PC-3 (cell line): ENCODE results near the gene EN2. TPM values are rescaled to one million over a fixed set of nuclear protein-coding genes. Genes with fewer than 3 reads are reported as not detected.

ENCODE experiments used
- ATAC-seq: fragments of 200-7000 bp; cut with Tn5 transposase; 2 replicates; pipeline ENCODE4 v1.9.1; 2020; ENCODE audit warnings: mild to moderate bottlenecking, moderate library complexity
- BruUV-seq: library from RNA; stranded (reverse); fragments of 400-500 nt; replicated peaks from 2 replicates; lab custom pipeline; 2021; lab: Mats Ljungman, UMichigan
- CTCF ChIA-PET: fragments of 300-600 bp; sonication (Branson Sonifier 250); formaldehyde crosslinking; loops from one replicate; lab custom pipeline; 2022; ENCODE audit warnings: antibody characterized with exemption; lab: Charles Lee
- POLR2A ChIA-PET: fragments of 300-600 bp; sonication (Branson Sonifier 250); formaldehyde crosslinking; loops from one replicate; lab custom pipeline; 2022; ENCODE audit warnings: antibody characterized with exemption; ENCODE audit not compliant: unreplicated experiment; lab: Charles Lee
- DNase-seq: peaks from one replicate; pipeline ENCODE4 v3.0.0-alpha.2; 2015
- H2AFZ ChIP-seq: fragments of 300-600 bp; sonication (generic); 2 replicates; pipeline ENCODE4 v1.6.0; 2016; ENCODE audit warnings: antibody characterized with exemption, low read length
- H3F3A ChIP-seq: fragments of 300-600 bp; sonication (generic); one replicate; pipeline ENCODE4 v1.6.0; 2017; ENCODE audit warnings: antibody characterized with exemption, low read length, control low read depth, mild to moderate bottlenecking; ENCODE audit not compliant: unreplicated experiment
- H3K27ac ChIP-seq: fragments of 300-600 bp; sonication (generic); 2 replicates; pipeline ENCODE4 v1.5.1; 2016; ENCODE audit warnings: mild to moderate bottlenecking, low read length
- H3K27me3 ChIP-seq: fragments of 300-600 bp; sonication (generic); 2 replicates; pipeline ENCODE4 v1.6.1; 2016; ENCODE audit warnings: low read length, mixed read lengths
- H3K36me3 ChIP-seq: fragments of 300-600 bp; sonication (generic); 2 replicates; pipeline ENCODE4 v1.6.1; 2016; ENCODE audit warnings: low read depth, mixed run types, low read length, mixed read lengths
- H3K4me1 ChIP-seq: fragments of 300-600 bp; sonication (generic); 2 replicates; pipeline ENCODE4 v1.5.1; 2016; ENCODE audit warnings: low read length; ENCODE audit not compliant: insufficient read depth
- H3K4me2 ChIP-seq: fragments of 300-600 bp; sonication (generic); 2 replicates; pipeline ENCODE4 v1.6.0; 2016; ENCODE audit warnings: low read length
- H3K4me3 ChIP-seq: fragments of 300-600 bp; sonication (generic); 2 replicates; pipeline ENCODE4 v1.5.1; 2016; ENCODE audit warnings: mild to moderate bottlenecking, low read length, mixed read lengths
- H3K79me2 ChIP-seq: fragments of 300-600 bp; sonication (generic); 2 replicates; pipeline ENCODE4 v1.6.1; 2017; ENCODE audit warnings: low read length, mixed read lengths
- H3K9ac ChIP-seq: fragments of 300-600 bp; sonication (generic); 2 replicates; pipeline ENCODE4 v1.6.0; 2016; ENCODE audit warnings: mild to moderate bottlenecking, low read length
- H3K9me2 ChIP-seq: fragments of 300-600 bp; sonication (generic); replicated peaks from 2 replicates; pipeline ENCODE4 v1.6.1; 2016; ENCODE audit warnings: mixed run types, low read length, mixed read lengths
- H3K9me3 ChIP-seq: fragments of 300-600 bp; sonication (generic); 2 replicates; pipeline ENCODE4 v1.6.1; 2016; ENCODE audit warnings: low read length, mixed read lengths
- H4K20me1 ChIP-seq: fragments of 300-600 bp; sonication (generic); 2 replicates; pipeline ENCODE4 v1.6.1; 2016; ENCODE audit warnings: low read length, mixed read lengths
- CTCF ChIP-seq: fragments of 300-600 bp; sonication (generic); conservative IDR thresholded peaks from 2 replicates; pipeline ENCODE4 v1.5.1; 2017; ENCODE audit warnings: antibody characterized with exemption, low read depth, mild to moderate bottlenecking, low read length
- EZH2 ChIP-seq: fragments of 300-600 bp; sonication (generic); IDR thresholded peaks from one replicate; pipeline ENCODE4 v1.6.1; 2017; ENCODE audit warnings: antibody characterized with exemption, mild to moderate bottlenecking, low read length; ENCODE audit not compliant: unreplicated experiment
- EZH2phosphoT487 ChIP-seq: fragments of 300-600 bp; sonication (generic); IDR thresholded peaks from 2 replicates; pipeline ENCODE4 v1.6.1; 2018; ENCODE audit warnings: mild to moderate bottlenecking, antibody characterized with exemption, low read length, borderline replicate concordance
- intact Hi-C: fragments of 100-400 bp; cut with micrococcal nuclease; formaldehyde crosslinking; loops from 2 replicates; pipeline ENCODE4 v1.9.0; 2023
- total RNA-seq: library from RNA; depleted of rRNA; stranded (reverse); fragments of >200 nt; gene quantifications from 2 replicates; pipeline ENCODE4 v1.2.3, GENCODE V29; 2014

Gene EN2
- total RNA-seq, 1 experiment from 2014 or later: 2.3 TPM

GRCh38 chr7:155509725-155510551 is 52.0 kb downstream of the EN2 start:
- Histone ChIP-seq H3K79me2 (no peaks in the 10 kb centered on the region), H2AFZ (no peak overlapping the region), H3F3A (no peaks in the 10 kb centered on the region), H3K4me3 (no peak overlapping the region), H3K9ac (no peak overlapping the region), H3K9me3 (no peaks in the 10 kb centered on the region), H4K20me1 (0 out of 2 replicates have a peak, but pooled peaks cover 5% of the 10 kb centered on the region), H3K9me2 (no peaks in the 10 kb centered on the region), H3K27me3 (peaks cover 98% of the 10 kb centered on the region), H3K27ac (no peak overlapping the region), H3K4me2 (no peak overlapping the region), H3K36me3 (no peaks in the 10 kb centered on the region), H3K4me1 (no peaks in the 10 kb centered on the region)
- POLR2A ChIA-PET: no interaction called here
- BruUV-seq: no TSS peak
- ATAC-seq (no peak), DNase-seq (no peak)
- TF ChIP-seq EZH2phosphoT487 (no peak), CTCF (no peak), EZH2 (no peak)
- intact Hi-C loops: no loop called here
- CTCF ChIA-PET: no interaction called here

GRCh38 chr7:155510975-155511701 is 53.2 kb downstream of the EN2 start:
- Histone ChIP-seq H3K9me2 (no peaks in the 10 kb centered on the region), H3K9me3 (no peaks in the 10 kb centered on the region), H3K27me3 (peaks cover 97% of the 10 kb centered on the region), H3K27ac (no peak overlapping the region), H2AFZ (no peak overlapping the region), H3K36me3 (no peaks in the 10 kb centered on the region), H3K4me1 (no peaks in the 10 kb centered on the region), H3K4me3 (no peak overlapping the region), H3K4me2 (no peak overlapping the region), H3F3A (no peaks in the 10 kb centered on the region), H3K79me2 (no peaks in the 10 kb centered on the region), H4K20me1 (0 out of 2 replicates have a peak, but pooled peaks cover 5% of the 10 kb centered on the region), H3K9ac (no peak overlapping the region)
- intact Hi-C loops: no loop called here
- BruUV-seq: no TSS peak
- no peak for ATAC-seq
- ChIA-PET POLR2A (no interaction called here), CTCF (no interaction called here)
- TF ChIP-seq CTCF: no peak
- DNase-seq: no peak

GRCh38 chr7:155511702-155511996 is 53.7 kb downstream of the EN2 start:
- H3K9me3 ChIP-seq: no peaks in the 10 kb centered on the region
- no TSS peak for BruUV-seq
- H3K36me3 ChIP-seq: no peaks in the 10 kb centered on the region
- no peaks in the 10 kb centered on the region for H3F3A ChIP-seq
- no peak overlapping the region for H3K27ac ChIP-seq
- no peak overlapping the region for H3K4me3 ChIP-seq
- 0 out of 2 replicates have a peak, but pooled peaks cover 5% of the 10 kb centered on the region for H4K20me1 ChIP-seq
- no peak overlapping the region for H3K4me2 ChIP-seq
- no peaks in the 10 kb centered on the region for H3K4me1 ChIP-seq
- ATAC-seq (no peak), DNase-seq (no peak)
- no peak overlapping the region for H3K9ac ChIP-seq
- intact Hi-C loops: no loop called here
- ChIA-PET POLR2A (no interaction called here), CTCF (no interaction called here)
- H3K27me3 ChIP-seq: peaks cover 97% of the 10 kb centered on the region
- H2AFZ ChIP-seq: no peak overlapping the region
- H3K79me2 ChIP-seq: no peaks in the 10 kb centered on the region
- no peaks in the 10 kb centered on the region for H3K9me2 ChIP-seq
- no peak for TF ChIP-seq EZH2
- no peak for TF ChIP-seq CTCF
- no peak for TF ChIP-seq EZH2phosphoT487
